Type B pancreatic cell (in vitro differentiated cells): Measurements from ENCODE around the gene CCL5. TPM values are rescaled to one million over a fixed set of nuclear protein-coding genes. Genes with fewer than 3 reads are reported as not detected.
A peak's percentile ranks its signal among the peaks of the same experiment; 100 is the strongest.
"Not testable (repeated sequence)": the region's sequence is repeated elsewhere in the genome, so short reads cannot be mapped to it uniquely, and the experiment has no call there.

ENCODE experiments used
- DNase-seq: peaks from one replicate; pipeline ENCODE4 v3.0.0; 2021; ENCODE audit warnings: mixed read lengths; ENCODE audit not compliant: unreplicated experiment; ENCODE audit errors: extremely low spot score
- H3K27ac Mint-ChIP-seq: 2 replicates; pipeline ENCODE4 v1.8.0; 2021; ENCODE audit warnings: mild to moderate bottlenecking, mixed read lengths
- H3K27me3 Mint-ChIP-seq: 2 replicates; pipeline ENCODE4 v1.8.0; 2021; ENCODE audit warnings: mixed read lengths
- H3K36me3 Mint-ChIP-seq: 2 replicates; pipeline ENCODE4 v1.8.0; 2021; ENCODE audit warnings: mixed read lengths
- H3K4me1 Mint-ChIP-seq: one replicate; pipeline ENCODE4 v1.8.0; 2021; ENCODE audit warnings: mixed read lengths; ENCODE audit not compliant: unreplicated experiment
- H3K4me3 Mint-ChIP-seq: 2 replicates; pipeline ENCODE4 v1.8.0; 2021; ENCODE audit warnings: mild to moderate bottlenecking, mixed read lengths
- H3K9me3 Mint-ChIP-seq: 2 replicates; pipeline ENCODE4 v1.8.0; 2021; ENCODE audit warnings: mixed read lengths
- total RNA-seq: library from RNA; stranded (reverse); gene quantifications from 2 replicates; pipeline ENCODE4 v1.2.1, GENCODE V29; 2021; ENCODE audit warnings: low replicate concordance
- TF ChIP-seq, protein P1 (sequence below): fragments of 200-600 bp; sonication (generic); conservative IDR thresholded peaks from 2 replicates; pipeline ENCODE4 v1.5.0; 2021; ENCODE audit warnings: antibody characterized with exemption, mild to moderate bottlenecking

CCL5 gene
- total RNA-seq, 1 donor from 2014 or later: not detected

DNA sequence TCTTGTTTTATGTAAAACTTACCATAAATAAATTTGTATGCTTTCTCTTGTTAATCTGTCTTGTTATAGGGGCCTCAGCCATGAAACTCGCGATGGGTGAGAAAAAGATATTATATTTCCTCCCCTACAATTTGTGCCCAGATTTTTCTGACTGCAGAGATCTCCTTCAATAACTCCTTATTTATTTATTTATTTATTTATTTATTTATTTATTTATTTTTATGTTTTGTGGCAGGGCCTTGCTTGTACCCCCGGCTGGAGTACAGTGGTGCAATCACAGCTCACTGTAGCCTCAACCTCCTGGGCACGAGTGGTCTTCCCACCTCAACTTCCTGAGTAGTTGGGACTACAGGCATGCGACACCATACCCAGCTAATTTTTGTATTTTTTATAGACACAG, 23.3 kb upstream of the CCL5 start:
- Mint-ChIP-seq H3K4me1 (peaks cover 28% of the 10 kb centered on the region), H3K9me3 (peaks cover 8% of the 10 kb centered on the region), H3K36me3 (no peaks in the 10 kb centered on the region), H3K4me3 (peak overlapping the region; percentile 21), H3K27me3 (peaks cover 3% of the 10 kb centered on the region), H3K27ac (peak overlapping the region; percentile 79)
- no peak for DNase-seq
- TF ChIP-seq, protein P1, sequence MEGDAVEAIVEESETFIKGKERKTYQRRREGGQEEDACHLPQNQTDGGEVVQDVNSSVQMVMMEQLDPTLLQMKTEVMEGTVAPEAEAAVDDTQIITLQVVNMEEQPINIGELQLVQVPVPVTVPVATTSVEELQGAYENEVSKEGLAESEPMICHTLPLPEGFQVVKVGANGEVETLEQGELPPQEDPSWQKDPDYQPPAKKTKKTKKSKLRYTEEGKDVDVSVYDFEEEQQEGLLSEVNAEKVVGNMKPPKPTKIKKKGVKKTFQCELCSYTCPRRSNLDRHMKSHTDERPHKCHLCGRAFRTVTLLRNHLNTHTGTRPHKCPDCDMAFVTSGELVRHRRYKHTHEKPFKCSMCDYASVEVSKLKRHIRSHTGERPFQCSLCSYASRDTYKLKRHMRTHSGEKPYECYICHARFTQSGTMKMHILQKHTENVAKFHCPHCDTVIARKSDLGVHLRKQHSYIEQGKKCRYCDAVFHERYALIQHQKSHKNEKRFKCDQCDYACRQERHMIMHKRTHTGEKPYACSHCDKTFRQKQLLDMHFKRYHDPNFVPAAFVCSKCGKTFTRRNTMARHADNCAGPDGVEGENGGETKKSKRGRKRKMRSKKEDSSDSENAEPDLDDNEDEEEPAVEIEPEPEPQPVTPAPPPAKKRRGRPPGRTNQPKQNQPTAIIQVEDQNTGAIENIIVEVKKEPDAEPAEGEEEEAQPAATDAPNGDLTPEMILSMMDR: no peak

DNA sequence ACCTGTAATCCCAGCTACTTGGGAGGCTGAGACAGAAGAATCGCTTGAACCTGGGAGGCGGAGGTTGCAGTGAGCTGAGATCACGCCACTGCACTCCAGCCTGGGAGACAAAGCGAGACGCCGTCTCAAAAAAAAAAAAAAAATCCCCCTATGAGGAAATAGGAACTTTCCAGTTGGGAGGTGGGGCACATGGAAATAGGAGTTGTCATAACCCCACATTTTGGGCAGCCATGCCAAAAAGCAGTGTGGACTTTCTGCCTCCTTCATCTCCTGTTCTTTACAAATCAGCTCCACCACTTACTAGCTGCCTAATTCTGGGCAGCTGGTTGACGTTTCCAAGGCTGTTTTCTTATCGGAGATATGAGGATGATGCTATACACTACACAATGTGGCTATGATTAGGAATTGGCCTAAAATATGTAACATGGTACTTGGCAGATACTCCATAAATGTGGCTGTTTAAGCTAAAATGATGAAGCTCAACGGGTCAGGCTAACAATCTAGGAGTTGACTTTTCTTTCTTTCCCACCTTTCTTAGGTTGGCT, 21.5 kb upstream of the CCL5 start:
- TF ChIP-seq, protein P1: no peak
- Mint-ChIP-seq H3K4me3 (no peak overlapping the region), H3K36me3 (no peaks in the 10 kb centered on the region), H3K9me3 (peaks cover 8% of the 10 kb centered on the region), H3K4me1 (peaks cover 28% of the 10 kb centered on the region), H3K27me3 (peaks cover 3% of the 10 kb centered on the region), H3K27ac (peak overlapping the region; percentile 70)
- no peak for DNase-seq

DNA sequence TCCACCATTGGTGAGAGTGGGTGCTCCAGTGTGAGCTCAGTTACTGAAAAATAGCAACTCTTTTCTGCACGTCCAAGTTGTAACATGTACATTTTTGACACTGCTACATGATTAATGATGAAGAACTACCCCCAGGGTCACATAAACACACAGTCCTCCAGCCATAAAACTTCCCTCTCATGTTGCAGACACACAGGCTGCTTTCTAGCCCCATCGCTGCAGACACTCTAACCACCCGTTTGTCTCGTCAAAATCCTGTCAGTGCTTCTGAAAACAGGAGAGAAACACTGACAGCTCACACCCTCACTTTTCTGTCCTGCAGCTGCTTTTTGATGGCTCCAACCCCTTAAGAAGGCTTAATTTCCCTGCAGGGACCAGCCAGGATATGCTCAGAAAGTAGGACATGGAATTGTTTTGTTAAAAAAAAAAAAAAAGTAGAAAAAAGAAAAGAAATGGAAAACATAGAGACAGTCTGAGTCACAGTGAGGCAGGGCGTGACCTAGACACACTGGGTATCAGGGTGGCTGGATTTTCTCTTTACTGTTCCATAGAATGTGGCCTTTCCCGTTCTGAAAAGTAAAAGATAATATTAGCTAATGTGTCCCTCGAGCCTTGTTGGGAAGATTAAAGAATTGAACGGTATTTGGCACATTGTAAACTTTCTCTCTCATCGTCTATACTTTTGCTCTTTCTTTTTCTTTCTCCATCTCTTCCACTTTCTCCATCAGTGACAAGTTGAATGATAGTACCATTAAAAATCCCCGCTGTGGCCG, 20.7 kb upstream of the CCL5 start:
- Mint-ChIP-seq H3K27me3 (peaks cover 3% of the 10 kb centered on the region), H3K36me3 (no peaks in the 10 kb centered on the region), H3K9me3 (peaks cover 8% of the 10 kb centered on the region), H3K4me1 (peaks cover 28% of the 10 kb centered on the region), H3K27ac (peak overlapping the region; percentile 70), H3K4me3 (peak overlapping the region; percentile 34)
- DNase-seq: no peak
- TF ChIP-seq, protein P1: no peak

DNA sequence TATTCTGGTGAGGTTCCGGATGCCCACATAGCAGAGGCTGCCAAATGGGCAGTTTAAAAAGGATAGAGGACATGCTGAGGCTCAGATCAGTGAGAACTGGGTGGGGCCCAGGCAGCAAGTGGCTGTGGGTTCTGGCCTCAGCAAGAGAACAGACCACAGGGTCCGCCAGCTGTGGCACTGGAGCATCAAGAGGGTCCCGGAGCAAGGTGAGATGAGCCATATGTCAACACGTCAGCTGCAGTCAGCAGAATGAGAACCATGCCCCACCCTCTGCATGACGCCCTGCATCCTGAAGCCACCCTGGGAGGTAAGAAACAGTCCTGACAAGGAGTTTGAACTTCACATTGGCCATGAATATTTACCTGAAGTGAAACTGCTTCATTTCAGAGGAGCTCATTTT, 20.1 kb upstream of the CCL5 start:
- Mint-ChIP-seq H3K4me3 (peak overlapping the region; percentile 34), H3K27ac (peak overlapping the region; percentile 70), H3K36me3 (no peaks in the 10 kb centered on the region), H3K27me3 (peaks cover 3% of the 10 kb centered on the region), H3K4me1 (peaks cover 28% of the 10 kb centered on the region), H3K9me3 (peaks cover 5% of the 10 kb centered on the region)
- TF ChIP-seq, protein P1: no peak
- DNase-seq: no peak

DNA sequence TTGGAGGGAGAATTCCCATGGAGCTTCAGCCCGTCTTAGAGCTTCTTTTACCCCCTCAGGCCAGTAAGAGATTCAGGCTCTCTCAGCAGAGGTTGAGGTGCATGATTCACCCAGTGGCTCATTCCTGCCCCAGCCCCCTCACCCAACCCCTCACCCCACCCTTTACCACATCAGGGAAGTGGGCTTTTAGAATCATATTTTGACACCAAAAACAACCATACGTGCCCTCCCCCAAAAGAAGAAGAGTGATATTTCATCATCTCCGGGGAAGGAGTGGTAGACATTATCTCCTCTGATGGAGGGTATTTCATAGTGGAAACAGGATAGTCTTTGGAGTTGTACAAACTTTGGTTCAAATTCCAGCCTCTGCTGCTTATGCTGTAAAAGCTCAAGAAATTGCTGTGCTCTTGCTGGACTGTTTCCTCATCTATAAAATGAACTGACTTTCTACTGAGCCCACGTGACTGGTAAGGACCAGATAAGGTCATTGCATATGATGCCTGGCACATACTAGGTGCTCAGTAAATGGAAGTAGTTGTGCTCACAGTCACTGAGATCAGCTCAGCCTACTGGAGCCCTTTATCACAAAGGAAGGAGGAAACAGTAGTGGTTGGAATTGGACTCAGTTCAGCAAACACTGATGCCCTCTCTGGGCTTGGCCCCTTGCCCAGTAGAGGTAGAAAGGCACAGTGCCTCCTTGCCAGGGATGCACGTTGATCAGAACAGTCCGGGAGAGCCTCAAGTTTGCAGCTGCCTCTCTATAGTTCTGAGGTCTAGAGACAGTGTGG, 18.3 kb upstream of the CCL5 start:
- H3K36me3 Mint-ChIP-seq: no peaks in the 10 kb centered on the region

DNA sequence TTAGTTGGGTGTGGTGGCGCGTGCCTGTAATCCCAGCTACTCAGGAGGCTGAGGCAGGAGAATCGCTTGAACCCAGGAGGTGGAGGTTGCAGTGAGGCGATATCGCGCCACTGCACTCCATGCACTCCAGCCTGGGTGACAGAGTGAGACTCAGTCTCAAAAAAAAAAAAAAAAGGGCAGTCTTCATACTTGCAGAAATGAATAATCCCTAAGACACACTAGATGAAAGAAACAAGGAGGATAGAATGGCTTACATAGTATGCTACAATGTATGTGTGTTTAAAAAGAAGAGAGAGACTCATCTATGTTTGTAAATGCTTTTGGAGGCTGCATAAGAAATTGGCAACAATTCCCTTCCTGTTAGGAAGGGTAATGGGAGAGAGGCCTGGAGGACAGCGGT, 17.6 kb upstream of the CCL5 start:
- not testable (repeated sequence) for H3K36me3 Mint-ChIP-seq, H3K4me3 Mint-ChIP-seq, DNase-seq, H3K9me3 Mint-ChIP-seq, H3K27me3 Mint-ChIP-seq
- Mint-ChIP-seq H3K4me1 (peaks cover 27% of the 10 kb centered on the region), H3K27ac (peak overlapping the region; percentile 41)

More for the DNA sequence above, 18.3 kb upstream of the CCL5 start:
- Mint-ChIP-seq H3K9me3 (no peaks in the 10 kb centered on the region), H3K27ac (no peak overlapping the region), H3K4me3 (no peak overlapping the region), H3K4me1 (peaks cover 34% of the 10 kb centered on the region), H3K27me3 (peaks cover 3% of the 10 kb centered on the region)
- no peak for DNase-seq
- TF ChIP-seq, protein P1: no peak
